ENCODE measurements around the gene TMEM125. TPM values are rescaled to one million over a fixed set of nuclear protein-coding genes. Genes with fewer than 3 reads are reported as not detected.

Gene TMEM125
- polyA plus RNA-seq, 1 of the 3 experiments (the other 2 are of a cell fraction) = not detected

- ChIA-PET CTCF (no interaction called here), POLR2A (no interaction called here)
- Histone ChIP-seq H3K27me3 (ENCODE audit: insufficient read depth) (no peaks in the 10 kb centered on the region), H3K27ac (ENCODE audit: low read depth in 2 of 2, low read length in 1 of 2) (no peak overlapping the region), H3K4me2 (no peak overlapping the region), H3K9me3 (no peaks in the 10 kb centered on the region), H2AFZ (ENCODE audit: low read depth) (no peak overlapping the region), H3K4me1 (ENCODE audit: control insufficient read depth in 1 of 2, insufficient read depth in 2 of 2, low read depth in 1 of 2, low read length in 1 of 2) (no peaks in the 10 kb centered on the region), H3K36me3 (replicated peaks in 1 of 2; ENCODE audit: control insufficient read depth in 1 of 2, insufficient read depth in 2 of 2, low read length in 1 of 2) (no peaks in the 10 kb centered on the region), H3F3A (replicated peaks; ENCODE audit: insufficient read depth) (no peaks in the 10 kb centered on the region), H3K9me2 (no peaks in the 10 kb centered on the region), H3K79me2 (ENCODE audit: insufficient read depth) (no peaks in the 10 kb centered on the region), H3K9ac (no peak overlapping the region), H4K20me1 (ENCODE audit: insufficient read depth) (no peaks in the 10 kb centered on the region), H3K4me3 (ENCODE audit: low read depth in 2 of 2, low read length in 1 of 2) (no peak overlapping the region)
- WGBS (ENCODE audit: low lambda C conversion rate) = 62% methylated on average over 8 of the region's 8 CpGs
- no peak for DNase-seq
- TF ChIP-seq TEAD4 (IDR thresholded peaks at IDR 0.05; ENCODE audit: borderline replicate concordance, insufficient read depth) = no peak
- no peak for TF ChIP-seq EP300 (IDR thresholded peaks at IDR 0.05; ENCODE audit: borderline replicate concordance in 1 of 2, low read depth in 1 of 2, low read length in 1 of 2)
- no peak for TF ChIP-seq YY1 (IDR thresholded peaks at IDR 0.05; ENCODE audit: low read depth)
- no peak for TF ChIP-seq RAD21 (IDR thresholded peaks at IDR 0.05; ENCODE audit: low read length)
These were observed 34.5 kb downstream of the TMEM125 start for GRCh38 chr1:43304314-43304681.

- ChIA-PET POLR2A (no interaction called here), CTCF (no interaction called here)
- Histone ChIP-seq H3K79me2 (ENCODE audit: insufficient read depth) (no peaks in the 10 kb centered on the region), H3F3A (replicated peaks; ENCODE audit: insufficient read depth) (no peaks in the 10 kb centered on the region), H4K20me1 (ENCODE audit: insufficient read depth) (no peaks in the 10 kb centered on the region), H3K9me3 (no peaks in the 10 kb centered on the region), H3K4me3 (ENCODE audit: low read depth in 2 of 2, low read length in 1 of 2) (no peak overlapping the region), H3K27ac (ENCODE audit: low read depth in 2 of 2, low read length in 1 of 2) (no peak overlapping the region), H3K9me2 (no peaks in the 10 kb centered on the region), H3K4me2 (no peak overlapping the region), H3K27me3 (ENCODE audit: insufficient read depth) (no peaks in the 10 kb centered on the region), H2AFZ (ENCODE audit: low read depth) (no peak overlapping the region), H3K4me1 (ENCODE audit: control insufficient read depth in 1 of 2, insufficient read depth in 2 of 2, low read depth in 1 of 2, low read length in 1 of 2) (no peaks in the 10 kb centered on the region), H3K9ac (no peak overlapping the region), H3K36me3 (replicated peaks in 1 of 2; ENCODE audit: control insufficient read depth in 1 of 2, insufficient read depth in 2 of 2, low read length in 1 of 2) (no peaks in the 10 kb centered on the region)
- no peak for DNase-seq
- 93% methylated on average over 27 of the region's 46 CpGs for WGBS (ENCODE audit: low lambda C conversion rate)
- no peak for TF ChIP-seq POLR2AphosphoS5 (IDR thresholded peaks at IDR 0.05; ENCODE audit: low read depth, low read length)
- no peak for TF ChIP-seq RAD21 (IDR thresholded peaks at IDR 0.05; ENCODE audit: low read length)
- TF ChIP-seq CHD2 (IDR thresholded peaks at IDR 0.05; ENCODE audit: low read length, partially characterized antibody) = no peak
- no peak for TF ChIP-seq FOSL2 (IDR thresholded peaks at IDR 0.05; ENCODE audit: borderline replicate concordance, low read depth)
- no peak for TF ChIP-seq USF2 (IDR thresholded peaks at IDR 0.05; ENCODE audit: borderline replicate concordance, low read depth, low read length)
- TF ChIP-seq CTCF (IDR thresholded peaks at IDR 0.05) = no peak
These were observed 35.1 kb downstream of the TMEM125 start for GRCh38 chr1:43304771-43305300.

- H3K79me2 ChIP-seq (ENCODE audit: insufficient read depth) = no peaks in the 10 kb centered on the region
- H3K4me1 ChIP-seq (ENCODE audit: control insufficient read depth in 1 of 2, insufficient read depth in 2 of 2, low read depth in 1 of 2, low read length in 1 of 2) = no peaks in the 10 kb centered on the region
- H4K20me1 ChIP-seq (ENCODE audit: insufficient read depth) = no peaks in the 10 kb centered on the region
- H3F3A ChIP-seq (replicated peaks; ENCODE audit: insufficient read depth) = no peaks in the 10 kb centered on the region
- no peaks in the 10 kb centered on the region for H3K27me3 ChIP-seq (ENCODE audit: insufficient read depth)
- POLR2A ChIA-PET = no interaction called here
- no peak for DNase-seq
- no peak overlapping the region for H3K27ac ChIP-seq (ENCODE audit: low read depth in 2 of 2, low read length in 1 of 2)
- no peaks in the 10 kb centered on the region for H3K9me2 ChIP-seq
- H3K9ac ChIP-seq = no peak overlapping the region
- H3K4me3 ChIP-seq (ENCODE audit: low read depth in 2 of 2, low read length in 1 of 2) = no peak overlapping the region
- CTCF ChIA-PET = no interaction called here
- H2AFZ ChIP-seq (ENCODE audit: low read depth) = no peak overlapping the region
- no peaks in the 10 kb centered on the region for H3K36me3 ChIP-seq (replicated peaks in 1 of 2; ENCODE audit: control insufficient read depth in 1 of 2, insufficient read depth in 2 of 2, low read length in 1 of 2)
- WGBS (ENCODE audit: low lambda C conversion rate) = 10% methylated on average over 1 of the region's 3 CpGs
- no peak overlapping the region for H3K4me2 ChIP-seq
- H3K9me3 ChIP-seq = no peaks in the 10 kb centered on the region
- no peak for TF ChIP-seq USF2 (IDR thresholded peaks at IDR 0.05; ENCODE audit: borderline replicate concordance, low read depth, low read length)
- TF ChIP-seq EZH2phosphoT487 (IDR thresholded peaks at IDR 0.05; ENCODE audit: borderline replicate concordance, low read depth) = no peak
- TF ChIP-seq FOSL2 (IDR thresholded peaks at IDR 0.05; ENCODE audit: borderline replicate concordance, low read depth) = no peak
- TF ChIP-seq IRF3 (IDR thresholded peaks at IDR 0.05; ENCODE audit: low read depth, low read length) = no peak
- no peak for TF ChIP-seq REST (IDR thresholded peaks at IDR 0.05; ENCODE audit: low read depth, low read length)
These were observed 35.7 kb downstream of the TMEM125 start for GRCh38 chr1:43305461-43305860.

Data from SK-N-SH (cell line).